B cell (primary cell): ENCODE measurements around the gene DGKZ. TPM values are rescaled to one million over a fixed set of nuclear protein-coding genes. Genes with fewer than 3 reads are reported as not detected.

Experiments
- ATAC-seq: fragments of 200-7000 bp; cut with Tn5 transposase; one replicate; pipeline ENCODE4 v1.10.0; 2021; ENCODE audit warnings: low read depth, mild to moderate bottlenecking, moderate number of reproducible peaks, moderate library complexity
- CTCF ChIA-PET: fragments of 350-600 bp; sonication (Branson Sonifier 250); formaldehyde crosslinking; loops from one replicate; lab custom pipeline; 2021; ENCODE audit warnings: antibody characterized with exemption, inconsistent platforms; lab: Charles Lee
- POLR2A ChIA-PET: fragments of 350-600 bp; sonication (Branson Sonifier 250); formaldehyde crosslinking; loops from one replicate; lab custom pipeline; 2021; ENCODE audit warnings: antibody characterized with exemption; lab: Charles Lee
- DNase-seq: peaks from one replicate; pipeline ENCODE4 v3.0.0; 2013
- H2AFZ ChIP-seq: 2 replicates; pipeline ENCODE4 v1.6.1; 2012; ENCODE audit warnings: mild to moderate bottlenecking, low read depth, low read length; ENCODE audit not compliant: insufficient read depth, poor library complexity, severe bottlenecking
- H3K27ac ChIP-seq, 2 donors: 1 replicate in 1 of 2; 2 replicates in 1 of 2; pipeline ENCODE4 v1.5.1; 2012 to 2013; ENCODE audit warnings: low read length in 2 of 2, mild to moderate bottlenecking in 2 of 2, moderate library complexity in 1 of 2
- H3K27me3 ChIP-seq, 4 experiments: fragments of 200-600 bp in 1 of 4; sonication (generic) in 1 of 4; replicated peaks in 1 of 4; 1 replicate in 2 of 4; 2 replicates in 2 of 4; pipeline versions ENCODE4 v1.6.1 to v1.7.0; 2013 to 2016; ENCODE audit warnings: low read length in 3 of 4, mild to moderate bottlenecking in 2 of 4, mixed read lengths in 1 of 4, moderate library complexity in 1 of 4; ENCODE audit not compliant: insufficient read depth in 4 of 4, control insufficient read depth in 3 of 4; ENCODE audit errors: control extremely low read depth in 1 of 4
- H3K36me3 ChIP-seq, 2 experiments: replicated peaks in 1 of 2; 1 replicate in 1 of 2; 2 replicates in 1 of 2; pipeline versions ENCODE4 v1.6.1 to v1.7.1; 2013; ENCODE audit warnings: low read length in 1 of 2; ENCODE audit not compliant: insufficient read depth in 2 of 2, control insufficient read depth in 1 of 2; ENCODE audit errors: control extremely low read depth in 1 of 2, extremely low read depth in 1 of 2
- H3K4me1 ChIP-seq, 2 donors: fragments of 200-600 bp in 1 of 2; sonication (generic) in 1 of 2; 1 replicate in 1 of 2; 2 replicates in 1 of 2; pipeline versions ENCODE4 v1.5.1 to v1.6.1; 2013 to 2017; ENCODE audit warnings: low read length in 2 of 2; ENCODE audit not compliant: control insufficient read depth in 2 of 2, insufficient read depth in 2 of 2
- H3K4me2 ChIP-seq: replicated peaks from 2 replicates; pipeline ENCODE3; 2012; ENCODE audit warnings: mild to moderate bottlenecking, low read depth, low read length; ENCODE audit not compliant: poor library complexity, severe bottlenecking
- H3K4me3 ChIP-seq, 5 experiments: fragments of 200-600 bp in 1 of 5; sonication (generic) in 1 of 5; 1 replicate in 3 of 5; 2 replicates in 2 of 5; pipeline versions ENCODE4 v1.5.1 to v1.7.0; 2011 to 2016; ENCODE audit warnings: low read length in 4 of 5, mild to moderate bottlenecking in 4 of 5, low read depth in 2 of 5, control low read depth in 1 of 5, moderate library complexity in 1 of 5; ENCODE audit not compliant: insufficient read depth in 1 of 5; ENCODE audit errors: control extremely low read depth in 1 of 5, extremely low read depth in 1 of 5
- H3K79me2 ChIP-seq: fragments of 200-600 bp; sonication (generic); one replicate; pipeline ENCODE4 v1.6.0; 2016; ENCODE audit warnings: low read length; ENCODE audit not compliant: control insufficient read depth, insufficient read depth
- H3K9ac ChIP-seq: fragments of 200-600 bp; sonication (generic); 2 replicates; pipeline ENCODE4 v1.6.1; 2017; ENCODE audit warnings: mild to moderate bottlenecking, low read length, moderate library complexity
- H3K9me3 ChIP-seq, 3 donors: one replicate each; pipeline versions ENCODE4 v1.6.1 to v1.7.1; 2013; ENCODE audit warnings: low read length in 2 of 3; ENCODE audit not compliant: control insufficient read depth in 2 of 3, insufficient read depth in 1 of 3; ENCODE audit errors: control extremely low read depth in 1 of 3
- H4K20me1 ChIP-seq: 2 replicates; pipeline ENCODE4 v1.6.0; 2012; ENCODE audit warnings: mild to moderate bottlenecking, low read length; ENCODE audit not compliant: insufficient read depth, control insufficient read depth, poor library complexity, severe bottlenecking
- H3K27ac Mint-ChIP-seq: one replicate; pipeline ENCODE4 v1.8.0; 2021; ENCODE audit warnings: mixed read lengths
- H3K27me3 Mint-ChIP-seq: one replicate; pipeline ENCODE4 v1.8.0; 2021; ENCODE audit warnings: mixed read lengths
- H3K4me1 Mint-ChIP-seq: one replicate; pipeline ENCODE4 v1.8.0; 2021; ENCODE audit warnings: mixed read lengths
- H3K4me3 Mint-ChIP-seq: one replicate; pipeline ENCODE4 v1.8.0; 2021; ENCODE audit warnings: mixed read lengths
- H3K9me3 Mint-ChIP-seq: one replicate; pipeline ENCODE4 v1.8.0; 2022; ENCODE audit warnings: mixed read lengths; ENCODE audit not compliant: insufficient read depth
- CTCF ChIP-seq: fragments of 200-600 bp; IDR thresholded peaks from one replicate; pipeline ENCODE4 v1.8.0; 2022; ENCODE audit warnings: antibody characterized with exemption, mild to moderate bottlenecking
- EZH2 ChIP-seq: IDR thresholded peaks from 2 replicates; pipeline ENCODE4 v1.6.1; 2012; ENCODE audit warnings: borderline replicate concordance, low read depth, mild to moderate bottlenecking, moderate library complexity, low read length; ENCODE audit not compliant: insufficient read depth, poor library complexity, severe bottlenecking
- WGBS: methylation state at CpG from one replicate; pipeline ENCODE4 v1.1.5; 2013; ENCODE audit warnings: missing lambda C conversion rate; ENCODE audit not compliant: insufficient coverage; 5-methylcytosine and 5-hydroxymethylcytosine counted together
- intact Hi-C: fragments of 100-400 bp; cut with micrococcal nuclease; formaldehyde crosslinking; loops from one replicate; pipeline ENCODE4 v1.10.0; 2022
- polyA plus RNA-seq: library from polyadenylated mRNA; depleted of rRNA; stranded (reverse); fragments of >200 nt; gene quantifications from 2 replicates; pipeline ENCODE4 v1.2.3, GENCODE V29; 2012
- total RNA-seq, 2 donors: library from RNA; stranded (reverse); fragments of 120-200 nt in 1 of 2; gene quantifications; 1 replicate in 1 of 2; 2 replicates in 1 of 2; pipeline versions ENCODE4 v1.2.3 to v1.2.4, GENCODE V29; 2013 to 2022

DGKZ gene
- total and polyA plus RNA-seq, 2 donors (not counting 1 experiment from before 2014, with no cell fraction given), result 56.6 to 79.5 TPM

GRCh38 chr11:46335271-46335670 lies 12.0 kb upstream of the DGKZ start:
- H3K9me3 ChIP-seq, result peaks cover 0 to 9% (median 0%) of the 10 kb centered on the region in 3 donors
- no peak overlapping the region for H3K4me3 ChIP-seq
- 77% methylated on average over 5 of the region's 6 CpGs for WGBS
- no peaks in the 10 kb centered on the region for H4K20me1 ChIP-seq
- ATAC-seq, result no peak
- TF ChIP-seq CTCF (no peak), EZH2 (no peak)
- peaks cover 13% of the 10 kb centered on the region for H3K4me1 Mint-ChIP-seq
- H3K4me2 ChIP-seq, result no peak overlapping the region
- ChIA-PET POLR2A (no interaction called here), CTCF (no interaction called here)
- no peaks in the 10 kb centered on the region for H3K9me3 Mint-ChIP-seq
- no peak overlapping the region for H3K27ac ChIP-seq
- no peak for DNase-seq
- H2AFZ ChIP-seq, result no peak overlapping the region
- peaks cover 12 to 19% of the 10 kb centered on the region in 2 donors for H3K4me1 ChIP-seq
- intact Hi-C loops, result no loop called here
- no peak overlapping the region for H3K4me3 Mint-ChIP-seq
- H3K27me3 ChIP-seq, result peaks cover 0 to 70% (median 41%) of the 10 kb centered on the region in 4 experiments
- no peaks in the 10 kb centered on the region for H3K79me2 ChIP-seq
- peaks cover 67% of the 10 kb centered on the region for H3K27me3 Mint-ChIP-seq
- H3K9ac ChIP-seq, result no peak overlapping the region
- no peaks in the 10 kb centered on the region for H3K36me3 ChIP-seq
- H3K27ac Mint-ChIP-seq, result no peak overlapping the region

- H3K9me3 ChIP-seq, result peaks cover 0 to 9% (median 0%) of the 10 kb centered on the region in 3 donors
- no peaks in the 10 kb centered on the region for H3K79me2 ChIP-seq
- H3K4me2 ChIP-seq, result no peak overlapping the region
- Mint-ChIP-seq H3K27ac (no peak overlapping the region), H3K9me3 (no peaks in the 10 kb centered on the region), H3K27me3 (peaks cover 60% of the 10 kb centered on the region), H3K4me1 (peaks cover 10% of the 10 kb centered on the region), H3K4me3 (no peak overlapping the region)
- ChIA-PET POLR2A (no interaction called here), CTCF (no interaction called here)
- peaks cover 12 to 19% of the 10 kb centered on the region in 2 donors for H3K4me1 ChIP-seq
- DNase-seq, result no peak
- intact Hi-C loops, result no loop called here
- H3K9ac ChIP-seq, result no peak overlapping the region
- no peaks in the 10 kb centered on the region for H4K20me1 ChIP-seq
- H3K27ac ChIP-seq, result no peak overlapping the region
- peaks cover 0 to 63% (median 34%) of the 10 kb centered on the region in 4 experiments for H3K27me3 ChIP-seq
- H3K36me3 ChIP-seq, result no peaks in the 10 kb centered on the region
- ATAC-seq, result no peak
- H3K4me3 ChIP-seq, result no peak overlapping the region
- no peak overlapping the region for H2AFZ ChIP-seq
- TF ChIP-seq CTCF, result no peak
- TF ChIP-seq EZH2, result no peak
- WGBS, result 93% methylated on average over 11 of the region's 11 CpGs
Observed at GRCh38 chr11:46335890-46336562, 11.2 kb upstream of the DGKZ start.
